NT2/D1 (cell line): ENCODE data around the gene ARAP3.

Experiments used
- SUZ12 ChIP-seq: IDR thresholded peaks from 2 replicates; pipeline ENCODE4 v1.6.1; 2011; ENCODE audit not compliant: insufficient read length, insufficient read depth; ENCODE audit errors: extremely low read depth
- ZNF274 ChIP-seq: IDR thresholded peaks from 2 replicates; pipeline ENCODE4 v1.6.1; 2011; ENCODE audit warnings: mild to moderate bottlenecking, low read depth, low read length

DNA sequence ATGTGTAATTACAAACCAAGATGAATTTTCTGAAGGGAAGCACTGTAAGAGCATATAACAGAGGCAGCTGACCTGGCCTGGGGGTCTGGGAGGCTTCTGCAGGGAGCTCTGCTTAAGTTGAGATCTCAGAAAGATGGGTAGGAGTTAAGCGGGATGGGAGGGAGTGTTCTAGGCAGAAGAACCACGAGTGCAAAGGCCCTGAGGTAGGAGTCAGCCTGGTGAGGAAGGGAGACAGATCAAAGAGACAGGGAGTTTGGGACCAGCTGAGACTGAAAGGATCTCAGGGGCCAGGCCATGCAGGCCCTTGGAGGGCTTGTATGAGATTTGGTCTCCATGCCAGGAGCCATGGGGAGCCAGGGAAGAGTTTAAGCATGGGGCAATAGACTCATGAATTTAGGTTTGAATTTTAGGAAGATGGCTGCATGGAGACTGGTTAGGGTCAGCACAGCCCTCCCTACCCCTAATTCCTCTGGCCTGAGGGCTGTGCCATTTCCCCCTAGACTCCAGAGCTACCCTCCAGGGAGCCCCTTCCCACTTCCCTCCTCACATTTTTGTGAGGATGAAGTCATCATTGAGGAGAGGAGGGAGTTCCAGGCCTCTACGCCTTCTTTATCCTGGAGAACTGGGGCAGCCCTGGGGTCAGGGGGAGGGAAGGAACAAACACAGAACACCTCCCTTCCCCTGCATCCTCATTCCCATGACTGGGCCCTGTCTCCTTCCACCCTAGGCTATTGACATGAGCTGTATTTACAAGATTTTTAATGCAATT, 4.8 kb upstream of the ARAP3 start:
- no peak for TF ChIP-seq SUZ12
- TF ChIP-seq ZNF274, result no peak
